ENCODE data around the gene PCCB.
"Not testable (repeated sequence)": the region's sequence is repeated elsewhere in the genome, so short reads cannot be mapped to it uniquely, and the experiment has no call there.

Gene PCCB

DNA sequence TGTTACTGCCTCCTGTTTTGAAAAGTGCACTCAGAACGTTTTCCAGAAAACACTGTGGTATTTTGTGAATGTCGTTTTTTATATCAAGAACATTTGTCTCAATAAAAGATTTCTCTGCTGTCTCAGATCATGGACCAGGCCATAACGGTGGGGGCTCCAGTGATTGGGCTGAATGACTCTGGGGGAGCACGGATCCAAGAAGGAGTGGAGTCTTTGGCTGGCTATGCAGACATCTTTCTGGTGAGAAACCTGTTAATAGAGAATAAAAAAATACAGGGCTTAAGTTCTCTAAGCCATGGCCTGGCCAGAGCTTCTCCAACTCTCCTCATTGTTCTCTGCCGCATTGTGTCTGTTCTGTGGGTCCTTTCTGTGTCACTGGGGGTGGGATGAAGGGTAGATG lies 11.7 kb downstream of the PCCB start:
- Histone ChIP-seq H3K36me3 (ENCODE audit: control insufficient read depth in 5 of 5, insufficient read depth in 5 of 5, low read length in 5 of 5) (peaks cover 27 to 55% (median 44%) of the 10 kb centered on the region in 5 donors), H3K9me3 (ENCODE audit: control insufficient read depth in 5 of 5, low read length in 5 of 5) (no peaks in the 10 kb centered on the region), H3K4me1 (ENCODE audit: control insufficient read depth in 5 of 5, insufficient read depth in 5 of 5, low read length in 5 of 5) (no peaks in the 10 kb centered on the region), H3K27ac (ENCODE audit: low read depth, low read length) (no peak overlapping the region), H3K4me3 (ENCODE audit: low read depth in 1 of 5, low read length in 5 of 5) (no peak overlapping the region), H3K9ac (ENCODE audit: low read length in 5 of 5) (no peak overlapping the region), H3K27me3 (ENCODE audit: control insufficient read depth in 5 of 5, insufficient read depth in 4 of 5, low read length in 5 of 5) (no peaks in the 10 kb centered on the region)

DNA sequence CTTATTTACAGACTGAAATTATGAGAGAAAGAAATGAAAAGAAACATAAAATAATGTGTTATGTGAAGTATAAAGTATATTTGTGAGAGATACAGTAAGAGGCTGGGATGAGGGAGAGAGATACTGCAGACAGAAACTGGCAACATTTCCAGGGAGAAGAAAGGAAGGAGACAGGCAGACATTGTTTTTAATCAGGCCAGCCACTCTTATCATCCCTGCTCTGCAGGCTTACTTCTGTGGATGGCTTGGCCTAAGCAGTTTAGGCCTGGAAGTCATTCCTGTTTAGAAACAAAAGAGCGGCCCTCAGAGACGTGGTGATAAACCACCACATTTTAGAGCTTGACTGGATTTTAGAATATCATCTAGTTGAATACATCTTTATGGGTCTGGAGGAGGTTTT lies 12.4 kb downstream of the PCCB start:
- Histone ChIP-seq H3K27me3 (ENCODE audit: control insufficient read depth in 5 of 5, insufficient read depth in 4 of 5, low read length in 5 of 5) (no peaks in the 10 kb centered on the region), H3K4me3 (ENCODE audit: low read depth in 1 of 5, low read length in 5 of 5) (no peak overlapping the region), H3K9me3 (ENCODE audit: control insufficient read depth in 5 of 5, low read length in 5 of 5) (no peaks in the 10 kb centered on the region), H3K27ac (ENCODE audit: low read depth, low read length) (no peak overlapping the region), H3K36me3 (ENCODE audit: control insufficient read depth in 5 of 5, insufficient read depth in 5 of 5, low read length in 5 of 5) (peaks cover 23 to 56% (median 44%) of the 10 kb centered on the region in 5 donors), H3K4me1 (ENCODE audit: control insufficient read depth in 5 of 5, insufficient read depth in 5 of 5, low read length in 5 of 5) (no peaks in the 10 kb centered on the region), H3K9ac (ENCODE audit: low read length in 5 of 5) (no peak overlapping the region)

DNA sequence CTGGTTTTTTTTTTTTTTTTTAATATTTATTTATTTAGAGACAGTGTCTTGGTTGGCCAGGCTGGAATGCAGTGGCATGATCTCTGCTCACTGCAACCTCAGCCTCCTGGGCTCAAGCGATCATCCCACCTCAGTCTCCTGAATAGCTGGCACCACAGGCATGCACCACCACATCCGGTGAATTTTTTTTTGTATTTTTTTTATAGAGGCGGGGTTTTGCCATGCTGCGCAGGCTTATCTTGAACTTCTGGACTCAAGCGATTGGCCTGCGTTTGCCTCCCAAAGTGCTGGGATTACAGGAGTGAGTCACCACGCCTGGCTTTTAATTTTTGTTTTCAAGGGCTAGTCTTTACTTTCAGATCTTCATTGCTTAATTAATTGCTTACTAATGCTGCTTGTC lies 13.1 kb downstream of the PCCB start:
- H3K27me3 ChIP-seq (ENCODE audit: control insufficient read depth in 5 of 5, insufficient read depth in 4 of 5, low read length in 5 of 5), result no peaks in the 10 kb centered on the region
- no peak overlapping the region for H3K4me3 ChIP-seq (ENCODE audit: low read depth in 1 of 5, low read length in 5 of 5)
- H3K9me3 ChIP-seq (ENCODE audit: control insufficient read depth in 5 of 5, low read length in 5 of 5), result no peaks in the 10 kb centered on the region
- H3K36me3 ChIP-seq (ENCODE audit: control insufficient read depth in 5 of 5, insufficient read depth in 5 of 5, low read length in 5 of 5), result peaks cover 20 to 53% (median 41%) of the 10 kb centered on the region in 5 donors
- no peaks in the 10 kb centered on the region for H3K4me1 ChIP-seq (ENCODE audit: control insufficient read depth in 5 of 5, insufficient read depth in 5 of 5, low read length in 5 of 5)
- no peak overlapping the region for H3K9ac ChIP-seq (ENCODE audit: low read length in 5 of 5)
- H3K27ac ChIP-seq (ENCODE audit: low read depth, low read length), result no peak overlapping the region

DNA sequence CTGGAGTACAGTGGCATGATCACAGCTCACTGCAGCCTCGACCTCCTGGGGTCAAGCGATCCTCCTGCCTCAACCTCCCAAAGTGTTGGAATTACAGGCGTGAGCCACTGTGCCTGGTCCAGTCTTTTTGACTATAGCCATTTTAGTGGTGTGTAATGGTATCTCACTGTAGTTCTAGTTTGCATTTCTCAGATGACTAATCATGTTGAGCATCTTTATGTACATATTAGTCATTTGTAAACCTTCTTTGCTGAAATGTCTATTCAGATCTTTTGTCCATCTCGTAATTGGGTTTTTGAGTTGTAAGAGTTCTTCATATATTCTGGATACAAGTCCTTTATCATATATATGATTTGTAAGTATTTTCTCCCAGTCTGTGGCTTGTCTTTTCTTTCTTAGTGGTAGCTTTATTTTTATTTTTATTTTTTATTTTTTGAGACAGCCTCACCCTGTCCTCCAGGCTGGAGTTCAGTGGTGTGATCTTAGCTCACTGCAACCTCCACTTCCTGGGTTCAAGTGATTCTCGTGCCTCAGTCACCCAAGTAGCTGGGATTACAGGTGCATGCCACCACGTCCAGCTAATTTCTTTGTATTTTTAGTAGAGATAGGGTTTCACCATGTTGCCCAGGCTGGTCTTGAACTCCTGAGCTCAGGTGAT lies 16.5 kb downstream of the PCCB start:
- H3K36me3 ChIP-seq (ENCODE audit: control insufficient read depth in 5 of 5, insufficient read depth in 5 of 5, low read length in 5 of 5), result peaks cover 5 to 35% (median 23%) of the 10 kb centered on the region in 5 donors
- H3K9ac ChIP-seq (ENCODE audit: low read length in 5 of 5); H3K27ac ChIP-seq (ENCODE audit: low read depth, low read length); H3K4me3 ChIP-seq (ENCODE audit: low read depth in 1 of 5, low read length in 5 of 5); H3K27me3 ChIP-seq (ENCODE audit: control insufficient read depth in 5 of 5, insufficient read depth in 4 of 5, low read length in 5 of 5); H3K9me3 ChIP-seq (ENCODE audit: control insufficient read depth in 5 of 5, low read length in 5 of 5); H3K4me1 ChIP-seq (ENCODE audit: control insufficient read depth in 5 of 5, insufficient read depth in 5 of 5, low read length in 5 of 5): not testable (repeated sequence)

DNA sequence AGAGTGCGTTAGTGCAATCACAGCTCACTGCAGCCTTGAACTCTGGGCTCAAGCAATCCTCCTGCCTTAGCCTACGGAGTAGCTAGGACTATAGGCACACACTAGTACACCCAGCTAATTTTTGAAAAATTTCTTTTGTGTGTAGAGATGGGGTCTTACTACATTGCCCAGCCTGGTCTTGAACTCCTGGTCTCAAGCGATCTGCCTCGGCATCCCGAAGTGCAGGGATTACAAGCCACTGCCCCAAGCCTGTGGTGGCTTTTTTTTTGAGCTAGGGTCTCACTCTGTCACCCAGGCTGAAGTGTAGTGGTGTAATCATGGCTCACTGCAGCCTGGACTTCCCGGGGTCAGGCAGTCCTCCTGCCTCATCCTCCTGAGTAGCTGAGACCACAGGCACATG lies 17.1 kb downstream of the PCCB start:
- Histone ChIP-seq H3K9ac (ENCODE audit: low read length in 5 of 5) (no peak overlapping the region), H3K4me3 (ENCODE audit: low read depth in 1 of 5, low read length in 5 of 5) (no peak overlapping the region), H3K9me3 (ENCODE audit: control insufficient read depth in 5 of 5, low read length in 5 of 5) (no peaks in the 10 kb centered on the region), H3K27me3 (ENCODE audit: control insufficient read depth in 5 of 5, insufficient read depth in 4 of 5, low read length in 5 of 5) (no peaks in the 10 kb centered on the region), H3K27ac (ENCODE audit: low read depth, low read length) (no peak overlapping the region), H3K36me3 (ENCODE audit: control insufficient read depth in 5 of 5, insufficient read depth in 5 of 5, low read length in 5 of 5) (peaks cover 2 to 29% (median 16%) of the 10 kb centered on the region in 5 donors), H3K4me1 (ENCODE audit: control insufficient read depth in 5 of 5, insufficient read depth in 5 of 5, low read length in 5 of 5) (no peaks in the 10 kb centered on the region)

DNA sequence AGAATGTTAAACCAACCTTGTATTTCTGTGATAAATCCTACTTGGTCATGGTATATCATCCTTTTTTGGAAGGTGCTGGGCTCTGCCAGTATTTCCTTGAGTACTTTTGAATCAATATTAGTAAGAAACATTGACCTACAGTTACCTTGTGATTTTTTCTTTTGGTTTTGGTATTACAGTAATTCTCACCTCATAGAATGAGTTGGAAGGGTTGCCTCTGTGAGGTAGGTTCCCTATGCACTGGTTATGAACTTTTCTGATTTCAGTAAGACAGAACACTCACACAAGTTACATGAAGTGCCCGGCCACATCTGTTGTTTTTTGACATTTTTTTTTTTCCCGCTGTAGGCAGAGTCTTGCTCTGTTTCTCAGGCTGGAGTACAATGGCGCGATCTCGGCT lies 20.0 kb downstream of the PCCB start:
- Histone ChIP-seq H3K36me3 (ENCODE audit: control insufficient read depth in 5 of 5, insufficient read depth in 5 of 5, low read length in 5 of 5) (peaks cover 0 to 21% (median 8%) of the 10 kb centered on the region in 5 donors), H3K27me3 (ENCODE audit: control insufficient read depth in 5 of 5, insufficient read depth in 4 of 5, low read length in 5 of 5) (no peaks in the 10 kb centered on the region), H3K27ac (ENCODE audit: low read depth, low read length) (no peak overlapping the region), H3K9ac (ENCODE audit: low read length in 5 of 5) (no peak overlapping the region), H3K9me3 (ENCODE audit: control insufficient read depth in 5 of 5, low read length in 5 of 5) (no peaks in the 10 kb centered on the region), H3K4me3 (ENCODE audit: low read depth in 1 of 5, low read length in 5 of 5) (no peak overlapping the region), H3K4me1 (ENCODE audit: control insufficient read depth in 5 of 5, insufficient read depth in 5 of 5, low read length in 5 of 5) (no peaks in the 10 kb centered on the region)

DNA sequence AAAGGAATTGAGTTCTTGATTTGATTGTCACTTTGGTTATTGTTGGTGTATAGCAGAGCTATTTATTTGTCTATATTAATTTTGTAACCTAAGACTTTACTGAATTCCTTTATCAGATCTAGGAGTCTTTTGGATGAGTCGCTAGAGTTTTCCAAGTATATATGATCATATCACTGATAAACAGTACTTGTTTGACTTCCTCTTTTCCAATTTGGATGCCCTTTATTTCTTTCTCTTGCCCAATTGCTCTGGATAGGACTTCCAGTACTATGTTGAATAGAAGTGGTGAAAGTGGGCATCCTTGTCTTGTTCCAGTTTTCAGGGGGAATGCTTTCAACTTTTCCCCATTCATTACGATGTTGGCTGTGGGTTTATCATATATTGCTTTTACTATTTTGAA lies 21.5 kb downstream of the PCCB start:
- H3K4me3 ChIP-seq (ENCODE audit: low read depth in 1 of 5, low read length in 5 of 5); H3K9ac ChIP-seq (ENCODE audit: low read length in 5 of 5); H3K27ac ChIP-seq (ENCODE audit: low read depth, low read length); H3K27me3 ChIP-seq (ENCODE audit: control insufficient read depth in 5 of 5, insufficient read depth in 4 of 5, low read length in 5 of 5); H3K9me3 ChIP-seq (ENCODE audit: control insufficient read depth in 5 of 5, low read length in 5 of 5); H3K4me1 ChIP-seq (ENCODE audit: control insufficient read depth in 5 of 5, insufficient read depth in 5 of 5, low read length in 5 of 5): not testable (repeated sequence)
- H3K36me3 ChIP-seq (ENCODE audit: control insufficient read depth in 5 of 5, insufficient read depth in 5 of 5, low read length in 5 of 5), result peaks cover 0 to 22% (median 9%) of the 10 kb centered on the region in 5 donors

DNA sequence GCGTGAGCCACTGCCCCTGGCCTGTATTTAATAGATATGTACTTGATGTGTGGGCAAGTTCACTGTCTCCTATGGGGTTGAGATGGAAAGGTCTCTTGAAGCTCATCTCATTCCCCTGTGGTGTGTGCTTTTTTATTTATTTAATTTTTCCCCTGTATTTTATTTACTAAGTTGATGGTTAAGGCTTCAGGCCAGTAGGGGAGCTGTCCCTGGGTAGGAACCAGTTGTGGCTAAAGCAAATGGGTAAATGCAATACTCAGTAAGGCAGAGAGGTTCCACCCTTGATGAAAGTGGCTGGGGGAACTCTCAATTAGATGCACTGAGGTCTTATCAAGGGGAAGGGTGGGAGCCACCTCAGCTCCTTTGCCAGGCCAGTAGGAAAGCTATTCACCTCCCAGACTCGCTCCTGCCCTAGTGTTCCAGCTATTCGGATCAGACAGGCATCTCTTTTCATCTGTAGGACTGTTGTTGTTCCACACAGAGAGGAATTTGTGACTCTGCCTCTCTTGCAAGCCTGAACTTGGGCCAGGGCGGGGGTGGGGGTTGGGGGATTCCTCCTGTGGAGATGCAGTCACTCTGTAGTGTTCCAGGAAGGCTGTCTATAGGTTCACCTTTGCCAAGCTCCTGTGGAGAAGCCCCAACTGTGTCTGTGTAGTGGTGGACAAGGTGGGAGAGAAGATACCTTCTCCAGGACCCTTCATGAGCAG lies 26.1 kb downstream of the PCCB start:
- H3K27me3 ChIP-seq (ENCODE audit: control insufficient read depth in 5 of 5, insufficient read depth in 4 of 5, low read length in 5 of 5), result no peaks in the 10 kb centered on the region
- no peak overlapping the region for H3K9ac ChIP-seq (ENCODE audit: low read length in 5 of 5)
- peaks cover 0 to 21% (median 9%) of the 10 kb centered on the region in 5 donors for H3K9me3 ChIP-seq (ENCODE audit: control insufficient read depth in 5 of 5, low read length in 5 of 5)
- H3K4me1 ChIP-seq (ENCODE audit: control insufficient read depth in 5 of 5, insufficient read depth in 5 of 5, low read length in 5 of 5), result no peaks in the 10 kb centered on the region
- no peak overlapping the region for H3K4me3 ChIP-seq (ENCODE audit: low read depth in 1 of 5, low read length in 5 of 5)
- no peak overlapping the region for H3K27ac ChIP-seq (ENCODE audit: low read depth, low read length)
- peaks cover 8 to 29% (median 19%) of the 10 kb centered on the region in 5 donors for H3K36me3 ChIP-seq (ENCODE audit: control insufficient read depth in 5 of 5, insufficient read depth in 5 of 5, low read length in 5 of 5)

DNA sequence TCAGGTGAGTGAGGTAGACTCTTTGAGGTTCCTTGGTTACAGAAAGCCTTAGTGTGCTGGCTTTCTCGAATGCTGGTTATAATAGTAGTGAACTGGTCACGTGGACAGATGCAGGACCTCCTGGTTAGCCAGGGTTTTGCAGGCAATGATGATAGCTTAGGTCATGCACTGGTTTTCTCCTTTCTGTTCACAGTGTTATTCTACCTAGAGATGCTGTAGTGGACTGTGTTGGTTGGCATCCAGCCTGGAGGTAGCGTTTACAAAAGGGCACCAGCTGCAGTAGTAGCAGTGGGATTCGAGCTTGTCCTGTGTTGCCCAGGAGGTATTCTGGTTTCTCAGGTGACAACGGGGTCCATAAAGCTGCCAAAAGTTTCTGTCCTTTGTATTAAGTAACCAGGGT lies 27.0 kb downstream of the PCCB start:
- H3K9me3 ChIP-seq (ENCODE audit: control insufficient read depth in 5 of 5, low read length in 5 of 5), result peaks cover 0 to 23% (median 9%) of the 10 kb centered on the region in 5 donors
- no peak overlapping the region for H3K9ac ChIP-seq (ENCODE audit: low read length in 5 of 5)
- peaks cover 8 to 29% (median 19%) of the 10 kb centered on the region in 5 donors for H3K36me3 ChIP-seq (ENCODE audit: control insufficient read depth in 5 of 5, insufficient read depth in 5 of 5, low read length in 5 of 5)
- H3K27me3 ChIP-seq (ENCODE audit: control insufficient read depth in 5 of 5, insufficient read depth in 4 of 5, low read length in 5 of 5), result no peaks in the 10 kb centered on the region
- no peak overlapping the region for H3K4me3 ChIP-seq (ENCODE audit: low read depth in 1 of 5, low read length in 5 of 5)
- H3K27ac ChIP-seq (ENCODE audit: low read depth, low read length), result no peak overlapping the region
- H3K4me1 ChIP-seq (ENCODE audit: control insufficient read depth in 5 of 5, insufficient read depth in 5 of 5, low read length in 5 of 5), result peaks cover 0 to 4% (median 0%) of the 10 kb centered on the region in 5 donors

DNA sequence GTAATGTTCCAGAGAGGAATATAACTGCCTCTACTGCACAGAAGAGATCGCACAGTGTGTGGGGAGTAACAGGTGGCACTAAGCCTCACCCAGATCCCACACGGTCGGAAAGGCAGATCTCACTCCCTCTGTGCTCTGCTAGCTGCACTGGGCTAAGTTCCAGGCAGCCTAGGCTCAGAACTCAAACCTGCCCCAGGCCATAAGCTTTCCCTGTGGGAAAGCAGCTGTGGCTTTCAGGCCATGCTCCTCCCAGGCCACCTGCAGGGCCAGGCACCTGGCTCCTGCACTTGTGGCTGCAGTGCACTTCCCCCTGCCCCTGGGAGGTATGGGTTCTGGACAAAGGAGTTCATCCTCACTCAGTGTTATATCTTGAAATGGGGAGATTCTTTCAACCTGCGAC lies 27.5 kb downstream of the PCCB start:
- Histone ChIP-seq H3K27me3 (ENCODE audit: control insufficient read depth in 5 of 5, insufficient read depth in 4 of 5, low read length in 5 of 5) (no peaks in the 10 kb centered on the region), H3K36me3 (ENCODE audit: control insufficient read depth in 5 of 5, insufficient read depth in 5 of 5, low read length in 5 of 5) (peaks cover 8 to 29% (median 19%) of the 10 kb centered on the region in 5 donors), H3K27ac (ENCODE audit: low read depth, low read length) (no peak overlapping the region), H3K9ac (ENCODE audit: low read length in 5 of 5) (no peak overlapping the region), H3K9me3 (ENCODE audit: control insufficient read depth in 5 of 5, low read length in 5 of 5) (peaks cover 0 to 23% (median 9%) of the 10 kb centered on the region in 5 donors), H3K4me3 (ENCODE audit: low read depth in 1 of 5, low read length in 5 of 5) (no peak overlapping the region), H3K4me1 (ENCODE audit: control insufficient read depth in 5 of 5, insufficient read depth in 5 of 5, low read length in 5 of 5) (peaks cover 0 to 4% (median 0%) of the 10 kb centered on the region in 5 donors)
